GM19372 (cell line): ENCODE results near the gene MAP4.
"Not testable (repeated sequence)": the region's sequence is repeated elsewhere in the genome, so short reads cannot be mapped to it uniquely, and the experiment has no call there.

Source experiments
- ATAC-seq: cut with Tn5 transposase; IDR thresholded peaks from one replicate; pipeline ENCODE4 v1.9.1; 2021; ENCODE audit warnings: mild to moderate bottlenecking, low read depth, moderate library complexity; ENCODE audit not compliant: unreplicated experiment

Gene MAP4

GRCh38 chr3:47847801-47848518 lies 168.3 kb downstream of the MAP4 start:
- ATAC-seq: no peak

GRCh38 chr3:47847260-47847659 lies 169.0 kb downstream of the MAP4 start:
- ATAC-seq: no peak

- ATAC-seq: no peak
Measured at GRCh38 chr3:47846880-47847248, 169.4 kb downstream of the MAP4 start.

- ATAC-seq: no peak
Measured at GRCh38 chr3:47846186-47846879, 169.9 kb downstream of the MAP4 start.

GRCh38 chr3:47841786-47842349 lies 174.3 kb downstream of the MAP4 start:
- ATAC-seq: no peak

- ATAC-seq: no peak
Measured at GRCh38 chr3:47838503-47838902, 177.7 kb downstream of the MAP4 start.

- ATAC-seq: no peak
Measured at GRCh38 chr3:47836986-47837385, 179.2 kb downstream of the MAP4 start.

- not testable (repeated sequence) for ATAC-seq
Measured at GRCh38 chr3:47829482-47829881, 186.7 kb downstream of the MAP4 start.

GRCh38 chr3:47825590-47825989 lies 190.6 kb downstream of the MAP4 start:
- ATAC-seq: no peak

GRCh38 chr3:47824541-47825473 lies 191.4 kb downstream of the MAP4 start:
- ATAC-seq: peak; percentile 96

GRCh38 chr3:47817609-47818008 lies 198.6 kb downstream of the MAP4 start:
- ATAC-seq: no peak

GRCh38 chr3:47813551-47814177 lies 202.6 kb downstream of the MAP4 start:
- ATAC-seq: no peak

GRCh38 chr3:47804577-47804976 lies 211.6 kb downstream of the MAP4 start:
- ATAC-seq: no peak

- no peak for ATAC-seq
Measured at GRCh38 chr3:47803480-47804025, 212.7 kb downstream of the MAP4 start.

GRCh38 chr3:47802734-47803479 lies 213.3 kb downstream of the MAP4 start, which contains the start of gene DHX30:
Gene DHX30, plus strand, starts transcription at chr3:47803138. Its CDS starts 7,546 bp downstream, at chr3:47810684.
- peak; percentile 88 for ATAC-seq
